Effector CD4-positive, alpha-beta T cell (primary cell): ENCODE measurements around the gene GABBR2.
"Not testable (repeated sequence)": the region's sequence is repeated elsewhere in the genome, so short reads cannot be mapped to it uniquely, and the experiment has no call there.

Experiments
- DNase-seq: peaks from one replicate; pipeline ENCODE4 v3.0.0-alpha.2; 2020

Gene GABBR2

GRCh38 chr9:98276907-98277469, 431.7 kb downstream of the GABBR2 start:
- DNase-seq = no peak

GRCh38 chr9:98275159-98275558, 433.6 kb downstream of the GABBR2 start:
- DNase-seq = no peak

GRCh38 chr9:98272083-98272482, 436.7 kb downstream of the GABBR2 start:
- no peak for DNase-seq

GRCh38 chr9:98271479-98271878, 437.3 kb downstream of the GABBR2 start:
- DNase-seq = no peak

- DNase-seq = not testable (repeated sequence)
Observed at GRCh38 chr9:98270284-98270683, 438.5 kb downstream of the GABBR2 start.

- DNase-seq = not testable (repeated sequence)
Observed at GRCh38 chr9:98269652-98270051, 439.1 kb downstream of the GABBR2 start.

- DNase-seq = not testable (repeated sequence)
Observed at GRCh38 chr9:98267556-98267955, 441.2 kb downstream of the GABBR2 start.

GRCh38 chr9:98264516-98264915, 444.2 kb downstream of the GABBR2 start:
- DNase-seq = no peak

GRCh38 chr9:98263482-98264357, 445.0 kb downstream of the GABBR2 start:
- DNase-seq = peak; percentile 81

GRCh38 chr9:98263080-98263479, 445.7 kb downstream of the GABBR2 start:
- DNase-seq = no peak

- no peak for DNase-seq
Observed at GRCh38 chr9:98262056-98262455, 446.7 kb downstream of the GABBR2 start.

GRCh38 chr9:98260635-98261034, 448.1 kb downstream of the GABBR2 start:
- no peak for DNase-seq

GRCh38 chr9:98259791-98260190, 448.9 kb downstream of the GABBR2 start:
- DNase-seq = no peak

GRCh38 chr9:98256756-98257155, 452.0 kb downstream of the GABBR2 start:
- peak; percentile 17 for DNase-seq

- peak; percentile 96 for DNase-seq
Observed at GRCh38 chr9:98255578-98256296, 453.0 kb downstream of the GABBR2 start, which contains the start of gene TBC1D2. TSS of gene TBC1D2 (minus strand) at chr9:98255649. CDS start at chr9:98255541, 108 bp downstream.

- peak; percentile 4 for DNase-seq
Observed at GRCh38 chr9:98255061-98255577, 453.6 kb downstream of the GABBR2 start.

- DNase-seq = no peak
Observed at GRCh38 chr9:98254228-98255060, 454.3 kb downstream of the GABBR2 start.

GRCh38 chr9:98253565-98253964, 455.2 kb downstream of the GABBR2 start:
- no peak for DNase-seq

GRCh38 chr9:98251551-98251950, 457.2 kb downstream of the GABBR2 start:
- no peak for DNase-seq

- DNase-seq = no peak
Observed at GRCh38 chr9:98249771-98250170, 459.0 kb downstream of the GABBR2 start.

- no peak for DNase-seq
Observed at GRCh38 chr9:98248737-98249474, 459.8 kb downstream of the GABBR2 start.
